H9 (cell line): ENCODE results near the gene GLRX2. TPM values are rescaled to one million over a fixed set of nuclear protein-coding genes. Genes with fewer than 3 reads are reported as not detected.

Experiments used
- microRNA-seq: library from miRNA; unstranded; fragments of <30 nt; microRNA quantifications from one replicate; pipeline ENCODE4, GENCODE V29; 2020; ENCODE audit warnings: borderline microRNAs expressed
- total RNA-seq: library from RNA; stranded (reverse); gene quantifications from 2 replicates; pipeline ENCODE4 v1.2.1, GENCODE V29; 2021

The GLRX2 gene
- total RNA-seq, 1 experiment from 2014 or later, result 10.1 TPM

Small RNA genes within 50 kb of the gene (microRNA-seq; reads per million reads assigned to microRNA genes)
- gene MIR1278, result not detected

Other genes with a start within 250 kb of the GLRX2 start
- gene UCHL5, start 46.1 kb downstream of the GLRX2 start, total RNA-seq, result 40.9 and 42.1 TPM in 2 replicates
- 79.5 and 84.7 TPM in 2 replicates for gene RO60, start 45.8 kb downstream of the GLRX2 start, total RNA-seq
- 62.5 and 63.7 TPM in 2 replicates for gene CDC73, start 16.6 kb upstream of the GLRX2 start, total RNA-seq
- gene B3GALT2, start 81.2 kb upstream of the GLRX2 start, total RNA-seq, result not detected in 2 replicates